Measurements from ENCODE around the gene ITGA11.
"Not testable (repeated sequence)": the region's sequence is repeated elsewhere in the genome, so short reads cannot be mapped to it uniquely, and the experiment has no call there.

The ITGA11 gene

GRCh38 chr15:68431037-68431791 is 749 bp downstream of the ITGA11 start:
- no peak for TF ChIP-seq POLR2A (IDR thresholded peaks at IDR 0.05; ENCODE audit: low read depth, low read length)
- TF ChIP-seq POLR2AphosphoS5 (IDR thresholded peaks at IDR 0.05; ENCODE audit: low read depth, low read length): no peak
- no peak for TF ChIP-seq TAF1 (IDR thresholded peaks at IDR 0.05; ENCODE audit: borderline replicate concordance, low read depth, low read length)
- FAIRE-seq (no peak), DNase-seq (ENCODE audit: insufficient read length) (no peak)

GRCh38 chr15:68430471-68431036 is 1.4 kb downstream of the ITGA11 start:
- DNase-seq (ENCODE audit: insufficient read length) (no peak), FAIRE-seq (no peak)
- no peak for TF ChIP-seq POLR2A (IDR thresholded peaks at IDR 0.05; ENCODE audit: low read depth, low read length)
- no peak for TF ChIP-seq TAF1 (IDR thresholded peaks at IDR 0.05; ENCODE audit: borderline replicate concordance, low read depth, low read length)
- TF ChIP-seq POLR2AphosphoS5 (IDR thresholded peaks at IDR 0.05; ENCODE audit: low read depth, low read length): no peak

- no peak for TF ChIP-seq POLR2A (IDR thresholded peaks at IDR 0.05; ENCODE audit: low read depth, low read length)
- TF ChIP-seq POLR2AphosphoS5 (IDR thresholded peaks at IDR 0.05; ENCODE audit: low read depth, low read length): no peak
- no peak for TF ChIP-seq TAF1 (IDR thresholded peaks at IDR 0.05; ENCODE audit: borderline replicate concordance, low read depth, low read length)
- FAIRE-seq: no peak
- DNase-seq (ENCODE audit: insufficient read length): no peak
Observed at GRCh38 chr15:68429691-68430470, 2.1 kb downstream of the ITGA11 start.

- DNase-seq (ENCODE audit: insufficient read length) (no peak), FAIRE-seq (no peak)
- no peak for TF ChIP-seq TAF1 (IDR thresholded peaks at IDR 0.05; ENCODE audit: borderline replicate concordance, low read depth, low read length)
- TF ChIP-seq POLR2A (IDR thresholded peaks at IDR 0.05; ENCODE audit: low read depth, low read length): no peak
- TF ChIP-seq POLR2AphosphoS5 (IDR thresholded peaks at IDR 0.05; ENCODE audit: low read depth, low read length): no peak
Observed at GRCh38 chr15:68428431-68428940, 3.5 kb downstream of the ITGA11 start.

GRCh38 chr15:68427963-68428362 is 4.0 kb downstream of the ITGA11 start:
- DNase-seq (ENCODE audit: insufficient read length) (no peak), FAIRE-seq (no peak)
- TF ChIP-seq TAF1 (IDR thresholded peaks at IDR 0.05; ENCODE audit: borderline replicate concordance, low read depth, low read length): no peak
- no peak for TF ChIP-seq POLR2A (IDR thresholded peaks at IDR 0.05; ENCODE audit: low read depth, low read length)
- no peak for TF ChIP-seq POLR2AphosphoS5 (IDR thresholded peaks at IDR 0.05; ENCODE audit: low read depth, low read length)

- TF ChIP-seq TAF1 (IDR thresholded peaks at IDR 0.05; ENCODE audit: borderline replicate concordance, low read depth, low read length): no peak
- no peak for TF ChIP-seq POLR2AphosphoS5 (IDR thresholded peaks at IDR 0.05; ENCODE audit: low read depth, low read length)
- TF ChIP-seq POLR2A (IDR thresholded peaks at IDR 0.05; ENCODE audit: low read depth, low read length): no peak
- DNase-seq (ENCODE audit: insufficient read length) (no peak), FAIRE-seq (no peak)
Observed at GRCh38 chr15:68427366-68427765, 4.6 kb downstream of the ITGA11 start.

- DNase-seq (ENCODE audit: insufficient read length) (no peak), FAIRE-seq (no peak)
- TF ChIP-seq TAF1 (IDR thresholded peaks at IDR 0.05; ENCODE audit: borderline replicate concordance, low read depth, low read length) (no peak), POLR2AphosphoS5 (IDR thresholded peaks at IDR 0.05; ENCODE audit: low read depth, low read length) (no peak), POLR2A (IDR thresholded peaks at IDR 0.05; ENCODE audit: low read depth, low read length) (no peak)
Observed at GRCh38 chr15:68426116-68426515, 5.8 kb downstream of the ITGA11 start.

GRCh38 chr15:68425428-68426060 is 6.4 kb downstream of the ITGA11 start:
- DNase-seq (ENCODE audit: insufficient read length) (no peak), FAIRE-seq (no peak)
- TF ChIP-seq POLR2A (IDR thresholded peaks at IDR 0.05; ENCODE audit: low read depth, low read length) (no peak), TAF1 (IDR thresholded peaks at IDR 0.05; ENCODE audit: borderline replicate concordance, low read depth, low read length) (no peak), POLR2AphosphoS5 (IDR thresholded peaks at IDR 0.05; ENCODE audit: low read depth, low read length) (no peak)

- TF ChIP-seq POLR2A (IDR thresholded peaks at IDR 0.05; ENCODE audit: low read depth, low read length) (no peak), POLR2AphosphoS5 (IDR thresholded peaks at IDR 0.05; ENCODE audit: low read depth, low read length) (no peak), TAF1 (IDR thresholded peaks at IDR 0.05; ENCODE audit: borderline replicate concordance, low read depth, low read length) (no peak)
- FAIRE-seq (no peak), DNase-seq (ENCODE audit: insufficient read length) (no peak)
Observed at GRCh38 chr15:68424754-68425390, 7.1 kb downstream of the ITGA11 start.

GRCh38 chr15:68423359-68424296 is 8.3 kb downstream of the ITGA11 start:
- DNase-seq (ENCODE audit: insufficient read length): no peak
- no peak for TF ChIP-seq POLR2A (IDR thresholded peaks at IDR 0.05; ENCODE audit: low read depth, low read length)
- TF ChIP-seq POLR2AphosphoS5 (IDR thresholded peaks at IDR 0.05; ENCODE audit: low read depth, low read length): no peak
- TF ChIP-seq TAF1 (IDR thresholded peaks at IDR 0.05; ENCODE audit: borderline replicate concordance, low read depth, low read length): no peak
- no peak for FAIRE-seq

GRCh38 chr15:68422403-68423145 is 9.4 kb downstream of the ITGA11 start:
- FAIRE-seq; DNase-seq (ENCODE audit: insufficient read length): not testable (repeated sequence)

All from GM12892 (cell line).